Liver (tissue), 9 donors: ENCODE measurements around the gene IL1RL1. TPM values are rescaled to one million over a fixed set of nuclear protein-coding genes. Genes with fewer than 3 reads are reported as not detected.

Experiments
- DNase-seq: peaks from one replicate; pipeline ENCODE4 v3.0.0-alpha.2; 2017; ENCODE audit warnings: low spot score
- H3K27ac ChIP-seq, 2 donors: one replicate each; pipeline ENCODE4 v1.7.0; 2013; ENCODE audit warnings: inconsistent platforms in 2 of 2, low read length in 2 of 2, control low read depth in 1 of 2, low read depth in 1 of 2, mild to moderate bottlenecking in 1 of 2
- H3K27me3 ChIP-seq, 4 donors: one replicate each; pipeline versions ENCODE4 v1.6.1 to v1.7.0; 2013; ENCODE audit warnings: low read length in 3 of 4, inconsistent platforms in 1 of 4, mild to moderate bottlenecking in 1 of 4, moderate library complexity in 1 of 4; ENCODE audit not compliant: control insufficient read depth in 4 of 4, insufficient read depth in 4 of 4
- H3K36me3 ChIP-seq, 4 donors: one replicate each; pipeline versions ENCODE4 v1.6.1 to v1.7.0; 2013; ENCODE audit warnings: low read length in 3 of 4, mild to moderate bottlenecking in 3 of 4, low read depth in 1 of 4, moderate library complexity in 1 of 4; ENCODE audit not compliant: control insufficient read depth in 4 of 4, insufficient read depth in 3 of 4
- H3K4me1 ChIP-seq, 4 donors: one replicate each; pipeline versions ENCODE4 v1.6.1 to v1.7.0; 2013; ENCODE audit warnings: low read length in 3 of 4, mild to moderate bottlenecking in 3 of 4, moderate library complexity in 1 of 4; ENCODE audit not compliant: control insufficient read depth in 4 of 4, insufficient read depth in 4 of 4
- H3K4me3 ChIP-seq, 3 donors: one replicate each; pipeline versions ENCODE4 v1.6.1 to v1.7.0; 2013; ENCODE audit warnings: low read length in 3 of 3, control low read depth in 1 of 3, low read depth in 1 of 3, mild to moderate bottlenecking in 1 of 3
- H3K9ac ChIP-seq, 2 donors: one replicate each; pipeline ENCODE4 v1.7.0; 2013; ENCODE audit warnings: low read length in 2 of 2, mild to moderate bottlenecking in 2 of 2, moderate library complexity in 2 of 2, control low read depth in 1 of 2, low read depth in 1 of 2
- H3K9me3 ChIP-seq, 4 donors: one replicate each; pipeline versions ENCODE4 v1.6.1 to v1.7.0; 2013; ENCODE audit warnings: low read length in 3 of 4; ENCODE audit not compliant: control insufficient read depth in 4 of 4
- EGR1 ChIP-seq, 2 donors: IDR thresholded peaks; 2 replicates each; pipeline ENCODE4 v1.6.1; 2016 to 2018; ENCODE audit warnings: antibody characterized with exemption in 2 of 2, low read depth in 2 of 2
- FOXA1 ChIP-seq: IDR thresholded peaks from 2 replicates; pipeline ENCODE4 v1.6.1; 2016; ENCODE audit warnings: antibody characterized with exemption
- FOXA2 ChIP-seq: IDR thresholded peaks from 2 replicates; pipeline ENCODE4 v1.6.1; 2016; ENCODE audit warnings: antibody characterized with exemption
- GABPA ChIP-seq, 2 donors: IDR thresholded peaks in 1 of 2; conservative IDR thresholded peaks in 1 of 2; 2 replicates each; pipeline ENCODE4 v1.6.1; 2016; ENCODE audit warnings: antibody characterized with exemption in 2 of 2, mild to moderate bottlenecking in 1 of 2, moderate library complexity in 1 of 2
- HNF4A ChIP-seq, 2 donors: conservative IDR thresholded peaks; 2 replicates each; pipeline ENCODE4 v1.6.1; 2016; ENCODE audit warnings: antibody characterized with exemption in 2 of 2, mild to moderate bottlenecking in 2 of 2
- HNF4G ChIP-seq: IDR thresholded peaks from 2 replicates; pipeline ENCODE4 v1.6.1; 2016; ENCODE audit warnings: antibody characterized with exemption
- JUND ChIP-seq, 2 donors: IDR thresholded peaks; 2 replicates each; pipeline ENCODE4 v1.6.1; 2016; ENCODE audit warnings: antibody characterized with exemption in 2 of 2
- SP1 ChIP-seq: IDR thresholded peaks from 2 replicates; pipeline ENCODE4 v1.6.1; 2018; ENCODE audit warnings: antibody characterized with exemption, mild to moderate bottlenecking
- TAF1 ChIP-seq: conservative IDR thresholded peaks from 2 replicates; pipeline ENCODE4 v1.6.1; 2016; ENCODE audit warnings: antibody characterized with exemption, mild to moderate bottlenecking
- WGBS: extraction: QIAGEN DNeasy Blood & Tissue Kit; methylation state at CpG from one replicate; pipeline ENCODE4 v1.1.7; 2013; 5-methylcytosine and 5-hydroxymethylcytosine counted together
- polyA plus RNA-seq, 2 donors: library from polyadenylated mRNA; stranded (reverse) in 1 of 2; unstranded in 1 of 2; fragments of 200-250 nt in 1 of 2; fragments of >200 nt in 1 of 2; fragmentation: Nextera tagmentation in 1 of 2; extraction: Ambion mirVana in 1 of 2; gene quantifications; one replicate each; pipeline versions ENCODE4 v1.2.1 to v1.2.3, GENCODE V29; 2013 to 2015
- total RNA-seq, 2 donors: library from RNA; depleted of rRNA; stranded (reverse); fragments of >200 nt; gene quantifications; one replicate each; pipeline ENCODE4 v1.2.3, GENCODE V29; 2014
- TF ChIP-seq, protein P1 (sequence below): IDR thresholded peaks from 2 replicates; pipeline ENCODE4 v1.6.1; 2016; ENCODE audit warnings: antibody characterized with exemption
- TF ChIP-seq, protein P2 (sequence below): fragments of 150-350 bp; IDR thresholded peaks from 2 replicates; pipeline ENCODE4 v1.5.1; 2017; ENCODE audit warnings: improper control_type of control experiment, low read depth, low read length; ENCODE audit not compliant: missing input control
- TF ChIP-seq, protein P3 (sequence below): IDR thresholded peaks from 2 replicates; pipeline ENCODE4 v1.6.1; 2016; ENCODE audit warnings: antibody characterized with exemption
- TF ChIP-seq, protein P4 (sequence below): IDR thresholded peaks from 2 replicates; pipeline ENCODE4 v1.6.1; 2016; ENCODE audit warnings: antibody characterized with exemption, mild to moderate bottlenecking
- donor health status: healthy.
- donor health status: healthy.
- donor health status: healthy.
- donor health status: healthy.
- donor health status: healthy.

IL1RL1 gene
- total and polyA plus RNA-seq, 4 donors, result 0.75 to 6.2 (median 3.2) TPM

GRCh38 chr2:102356381-102356712, 45.0 kb downstream of the IL1RL1 start:
- Histone ChIP-seq H3K4me3 (peak overlapping the region; percentile 43 to 88 (median 85)), H3K9me3 (no peaks in the 10 kb centered on the region), H3K4me1 (peaks cover 0 to 12% (median 7%) of the 10 kb centered on the region in 4 donors), H3K9ac (peak overlapping the region; percentile 61 to 90), H3K36me3 (no peaks in the 10 kb centered on the region), H3K27me3 (no peaks in the 10 kb centered on the region), H3K27ac (peak overlapping the region; percentile 65 to 94)
- WGBS, result 4% methylated on average over 7 of the region's 7 CpGs
- TF ChIP-seq, protein P1, sequence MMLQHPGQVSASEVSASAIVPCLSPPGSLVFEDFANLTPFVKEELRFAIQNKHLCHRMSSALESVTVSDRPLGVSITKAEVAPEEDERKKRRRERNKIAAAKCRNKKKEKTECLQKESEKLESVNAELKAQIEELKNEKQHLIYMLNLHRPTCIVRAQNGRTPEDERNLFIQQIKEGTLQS, result no peak
- TF ChIP-seq FOXA1 (no peak), JUND (IDR thresholded peaks at IDR 0.05) (no peak), EGR1 (IDR thresholded peaks at IDR 0.05; ENCODE audit: low read depth in 2 of 2) (no peak), GABPA (IDR thresholded peaks at IDR 0.05 in 1 of 2, conservative IDR thresholded peaks at IDR 0.05 in 1 of 2) (no peak), HNF4G (no peak), HNF4A (conservative IDR thresholded peaks at IDR 0.05) (no peak), SP1 (no peak), TAF1 (no peak)
- TF ChIP-seq, protein P2, sequence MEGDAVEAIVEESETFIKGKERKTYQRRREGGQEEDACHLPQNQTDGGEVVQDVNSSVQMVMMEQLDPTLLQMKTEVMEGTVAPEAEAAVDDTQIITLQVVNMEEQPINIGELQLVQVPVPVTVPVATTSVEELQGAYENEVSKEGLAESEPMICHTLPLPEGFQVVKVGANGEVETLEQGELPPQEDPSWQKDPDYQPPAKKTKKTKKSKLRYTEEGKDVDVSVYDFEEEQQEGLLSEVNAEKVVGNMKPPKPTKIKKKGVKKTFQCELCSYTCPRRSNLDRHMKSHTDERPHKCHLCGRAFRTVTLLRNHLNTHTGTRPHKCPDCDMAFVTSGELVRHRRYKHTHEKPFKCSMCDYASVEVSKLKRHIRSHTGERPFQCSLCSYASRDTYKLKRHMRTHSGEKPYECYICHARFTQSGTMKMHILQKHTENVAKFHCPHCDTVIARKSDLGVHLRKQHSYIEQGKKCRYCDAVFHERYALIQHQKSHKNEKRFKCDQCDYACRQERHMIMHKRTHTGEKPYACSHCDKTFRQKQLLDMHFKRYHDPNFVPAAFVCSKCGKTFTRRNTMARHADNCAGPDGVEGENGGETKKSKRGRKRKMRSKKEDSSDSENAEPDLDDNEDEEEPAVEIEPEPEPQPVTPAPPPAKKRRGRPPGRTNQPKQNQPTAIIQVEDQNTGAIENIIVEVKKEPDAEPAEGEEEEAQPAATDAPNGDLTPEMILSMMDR, result no peak
- TF ChIP-seq, protein P3, sequence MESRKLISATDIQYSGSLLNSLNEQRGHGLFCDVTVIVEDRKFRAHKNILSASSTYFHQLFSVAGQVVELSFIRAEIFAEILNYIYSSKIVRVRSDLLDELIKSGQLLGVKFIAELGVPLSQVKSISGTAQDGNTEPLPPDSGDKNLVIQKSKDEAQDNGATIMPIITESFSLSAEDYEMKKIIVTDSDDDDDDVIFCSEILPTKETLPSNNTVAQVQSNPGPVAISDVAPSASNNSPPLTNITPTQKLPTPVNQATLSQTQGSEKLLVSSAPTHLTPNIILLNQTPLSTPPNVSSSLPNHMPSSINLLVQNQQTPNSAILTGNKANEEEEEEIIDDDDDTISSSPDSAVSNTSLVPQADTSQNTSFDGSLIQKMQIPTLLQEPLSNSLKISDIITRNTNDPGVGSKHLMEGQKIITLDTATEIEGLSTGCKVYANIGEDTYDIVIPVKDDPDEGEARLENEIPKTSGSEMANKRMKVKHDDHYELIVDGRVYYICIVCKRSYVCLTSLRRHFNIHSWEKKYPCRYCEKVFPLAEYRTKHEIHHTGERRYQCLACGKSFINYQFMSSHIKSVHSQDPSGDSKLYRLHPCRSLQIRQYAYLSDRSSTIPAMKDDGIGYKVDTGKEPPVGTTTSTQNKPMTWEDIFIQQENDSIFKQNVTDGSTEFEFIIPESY, result no peak
- TF ChIP-seq, protein P4, sequence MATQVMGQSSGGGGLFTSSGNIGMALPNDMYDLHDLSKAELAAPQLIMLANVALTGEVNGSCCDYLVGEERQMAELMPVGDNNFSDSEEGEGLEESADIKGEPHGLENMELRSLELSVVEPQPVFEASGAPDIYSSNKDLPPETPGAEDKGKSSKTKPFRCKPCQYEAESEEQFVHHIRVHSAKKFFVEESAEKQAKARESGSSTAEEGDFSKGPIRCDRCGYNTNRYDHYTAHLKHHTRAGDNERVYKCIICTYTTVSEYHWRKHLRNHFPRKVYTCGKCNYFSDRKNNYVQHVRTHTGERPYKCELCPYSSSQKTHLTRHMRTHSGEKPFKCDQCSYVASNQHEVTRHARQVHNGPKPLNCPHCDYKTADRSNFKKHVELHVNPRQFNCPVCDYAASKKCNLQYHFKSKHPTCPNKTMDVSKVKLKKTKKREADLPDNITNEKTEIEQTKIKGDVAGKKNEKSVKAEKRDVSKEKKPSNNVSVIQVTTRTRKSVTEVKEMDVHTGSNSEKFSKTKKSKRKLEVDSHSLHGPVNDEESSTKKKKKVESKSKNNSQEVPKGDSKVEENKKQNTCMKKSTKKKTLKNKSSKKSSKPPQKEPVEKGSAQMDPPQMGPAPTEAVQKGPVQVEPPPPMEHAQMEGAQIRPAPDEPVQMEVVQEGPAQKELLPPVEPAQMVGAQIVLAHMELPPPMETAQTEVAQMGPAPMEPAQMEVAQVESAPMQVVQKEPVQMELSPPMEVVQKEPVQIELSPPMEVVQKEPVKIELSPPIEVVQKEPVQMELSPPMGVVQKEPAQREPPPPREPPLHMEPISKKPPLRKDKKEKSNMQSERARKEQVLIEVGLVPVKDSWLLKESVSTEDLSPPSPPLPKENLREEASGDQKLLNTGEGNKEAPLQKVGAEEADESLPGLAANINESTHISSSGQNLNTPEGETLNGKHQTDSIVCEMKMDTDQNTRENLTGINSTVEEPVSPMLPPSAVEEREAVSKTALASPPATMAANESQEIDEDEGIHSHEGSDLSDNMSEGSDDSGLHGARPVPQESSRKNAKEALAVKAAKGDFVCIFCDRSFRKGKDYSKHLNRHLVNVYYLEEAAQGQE, result no peak
- no peak for DNase-seq

- Histone ChIP-seq H3K4me1 (peaks cover 0 to 12% (median 7%) of the 10 kb centered on the region in 4 donors), H3K4me3 (peak overlapping the region; percentile 43 to 88 (median 85)), H3K9me3 (no peaks in the 10 kb centered on the region), H3K36me3 (no peaks in the 10 kb centered on the region), H3K27ac (peak overlapping the region in 1 of 2 donors; percentile 65), H3K9ac (peak overlapping the region; percentile 61 to 90), H3K27me3 (no peaks in the 10 kb centered on the region)
- no peak for TF ChIP-seq FOXA2
- WGBS, result 71% methylated on average over 2 of the region's 2 CpGs
- no peak for DNase-seq
These were observed 45.4 kb downstream of the IL1RL1 start for GRCh38 chr2:102356741-102357140.
